ENCODE results near the gene GIPR. TPM values are rescaled to one million over a fixed set of nuclear protein-coding genes. Genes with fewer than 3 reads are reported as not detected.

Gene GIPR
- polyA plus RNA-seq, 1 of the 3 experiments (the other 2 are of a cell fraction): 1.4 TPM

DNA sequence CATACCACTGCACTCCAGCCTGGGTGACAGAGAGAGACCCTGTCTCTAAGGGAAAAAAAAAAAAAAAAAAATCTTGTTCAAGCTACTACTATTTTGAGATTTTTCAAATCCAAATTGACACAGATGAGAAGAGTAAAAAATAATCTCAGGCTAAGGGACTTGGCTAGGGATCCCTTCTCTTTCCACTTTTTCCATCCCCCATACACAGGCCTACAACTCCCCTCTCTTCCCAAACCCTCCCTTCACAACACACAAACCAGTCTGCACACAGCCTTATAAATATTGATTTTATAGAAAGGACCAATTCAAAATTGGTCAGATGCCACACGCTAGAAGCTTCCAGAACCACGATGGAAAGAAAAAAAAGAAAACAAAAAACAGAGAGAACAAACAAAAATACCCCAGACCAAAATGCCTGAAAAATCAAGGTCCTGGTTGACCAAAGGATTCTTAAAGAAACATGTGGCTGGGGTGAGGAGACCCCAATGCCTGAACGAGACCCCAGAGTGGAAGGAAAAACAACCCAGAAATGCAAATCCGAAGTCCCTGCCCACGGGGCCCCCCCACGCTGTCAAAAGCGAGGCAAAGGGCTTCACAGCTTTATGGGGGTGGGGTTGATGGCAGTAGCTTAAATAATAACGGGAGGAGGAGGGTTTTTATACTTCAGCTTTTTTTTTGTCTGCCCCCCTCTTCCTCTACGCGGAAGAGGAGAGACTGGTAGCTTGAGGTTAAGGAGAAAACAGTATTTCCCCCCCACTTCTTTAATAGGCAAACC, 42.5 kb downstream of the GIPR start:
- Histone ChIP-seq H4K20me1 (ENCODE audit: insufficient read depth) (no peaks in the 10 kb centered on the region), H3K4me1 (ENCODE audit: control insufficient read depth in 1 of 2, insufficient read depth in 2 of 2, low read depth in 1 of 2, low read length in 1 of 2) (no peaks in the 10 kb centered on the region), H3K9me2 (no peaks in the 10 kb centered on the region), H2AFZ (ENCODE audit: low read depth) (no peak overlapping the region), H3K79me2 (ENCODE audit: insufficient read depth) (peaks cover 28% of the 10 kb centered on the region), H3K9me3 (no peaks in the 10 kb centered on the region), H3F3A (replicated peaks; ENCODE audit: insufficient read depth) (no peaks in the 10 kb centered on the region), H3K27ac (ENCODE audit: low read depth in 2 of 2, low read length in 1 of 2) (no peak overlapping the region), H3K9ac (no peak overlapping the region), H3K36me3 (replicated peaks in 1 of 2; ENCODE audit: control insufficient read depth in 1 of 2, insufficient read depth in 2 of 2, low read length in 1 of 2) (peaks cover 3 to 15% of the 10 kb centered on the region in 2 experiments), H3K4me3 (ENCODE audit: low read depth in 2 of 2, low read length in 1 of 2) (no peak overlapping the region), H3K4me2 (no peak overlapping the region), H3K27me3 (ENCODE audit: insufficient read depth) (no peaks in the 10 kb centered on the region)
- 88% methylated on average over 10 of the region's 10 CpGs for WGBS (ENCODE audit: low lambda C conversion rate)
- TF ChIP-seq FOXJ3 (CRISPR knock-in tag; IDR thresholded peaks at IDR 0.05) (no peak), NFIC (IDR thresholded peaks at IDR 0.05; ENCODE audit: borderline replicate concordance) (no peak), RCOR1 (IDR thresholded peaks at IDR 0.05; ENCODE audit: low read length) (no peak), TEAD4 (IDR thresholded peaks at IDR 0.05; ENCODE audit: borderline replicate concordance, insufficient read depth) (no peak), RXRA (IDR thresholded peaks at IDR 0.05; ENCODE audit: borderline replicate concordance, low read depth) (no peak), SIN3A (IDR thresholded peaks at IDR 0.05; ENCODE audit: borderline replicate concordance, low read depth, low read length) (no peak), JUND (IDR thresholded peaks at IDR 0.05) (no peak)
- TF ChIP-seq, protein P1, sequence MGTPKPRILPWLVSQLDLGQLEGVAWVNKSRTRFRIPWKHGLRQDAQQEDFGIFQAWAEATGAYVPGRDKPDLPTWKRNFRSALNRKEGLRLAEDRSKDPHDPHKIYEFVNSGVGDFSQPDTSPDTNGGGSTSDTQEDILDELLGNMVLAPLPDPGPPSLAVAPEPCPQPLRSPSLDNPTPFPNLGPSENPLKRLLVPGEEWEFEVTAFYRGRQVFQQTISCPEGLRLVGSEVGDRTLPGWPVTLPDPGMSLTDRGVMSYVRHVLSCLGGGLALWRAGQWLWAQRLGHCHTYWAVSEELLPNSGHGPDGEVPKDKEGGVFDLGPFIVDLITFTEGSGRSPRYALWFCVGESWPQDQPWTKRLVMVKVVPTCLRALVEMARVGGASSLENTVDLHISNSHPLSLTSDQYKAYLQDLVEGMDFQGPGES (IDR thresholded peaks at IDR 0.05; ENCODE audit: low read depth, low read length): no peak
- TF ChIP-seq, protein P2, sequence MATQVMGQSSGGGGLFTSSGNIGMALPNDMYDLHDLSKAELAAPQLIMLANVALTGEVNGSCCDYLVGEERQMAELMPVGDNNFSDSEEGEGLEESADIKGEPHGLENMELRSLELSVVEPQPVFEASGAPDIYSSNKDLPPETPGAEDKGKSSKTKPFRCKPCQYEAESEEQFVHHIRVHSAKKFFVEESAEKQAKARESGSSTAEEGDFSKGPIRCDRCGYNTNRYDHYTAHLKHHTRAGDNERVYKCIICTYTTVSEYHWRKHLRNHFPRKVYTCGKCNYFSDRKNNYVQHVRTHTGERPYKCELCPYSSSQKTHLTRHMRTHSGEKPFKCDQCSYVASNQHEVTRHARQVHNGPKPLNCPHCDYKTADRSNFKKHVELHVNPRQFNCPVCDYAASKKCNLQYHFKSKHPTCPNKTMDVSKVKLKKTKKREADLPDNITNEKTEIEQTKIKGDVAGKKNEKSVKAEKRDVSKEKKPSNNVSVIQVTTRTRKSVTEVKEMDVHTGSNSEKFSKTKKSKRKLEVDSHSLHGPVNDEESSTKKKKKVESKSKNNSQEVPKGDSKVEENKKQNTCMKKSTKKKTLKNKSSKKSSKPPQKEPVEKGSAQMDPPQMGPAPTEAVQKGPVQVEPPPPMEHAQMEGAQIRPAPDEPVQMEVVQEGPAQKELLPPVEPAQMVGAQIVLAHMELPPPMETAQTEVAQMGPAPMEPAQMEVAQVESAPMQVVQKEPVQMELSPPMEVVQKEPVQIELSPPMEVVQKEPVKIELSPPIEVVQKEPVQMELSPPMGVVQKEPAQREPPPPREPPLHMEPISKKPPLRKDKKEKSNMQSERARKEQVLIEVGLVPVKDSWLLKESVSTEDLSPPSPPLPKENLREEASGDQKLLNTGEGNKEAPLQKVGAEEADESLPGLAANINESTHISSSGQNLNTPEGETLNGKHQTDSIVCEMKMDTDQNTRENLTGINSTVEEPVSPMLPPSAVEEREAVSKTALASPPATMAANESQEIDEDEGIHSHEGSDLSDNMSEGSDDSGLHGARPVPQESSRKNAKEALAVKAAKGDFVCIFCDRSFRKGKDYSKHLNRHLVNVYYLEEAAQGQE (IDR thresholded peaks at IDR 0.05; ENCODE audit: low read depth, low read length): no peak
- CTCF ChIA-PET: interaction anchor here (8.0 kb wide), 1 partner anchor 17 kb away, joined by 70 read pairs; the partner anchor contains the start of genes QPCTL and SNRPD2
- DNase-seq: no peak
- POLR2A ChIA-PET: no interaction called here
